PC-3 (cell line): Measurements from ENCODE around the gene LAMP2. TPM values are rescaled to one million over a fixed set of nuclear protein-coding genes. Genes with fewer than 3 reads are reported as not detected.

Source experiments
- ATAC-seq: fragments of 200-7000 bp; cut with Tn5 transposase; 2 replicates; pipeline ENCODE4 v1.9.1; 2020; ENCODE audit warnings: mild to moderate bottlenecking, moderate library complexity
- BruUV-seq: library from RNA; stranded (reverse); fragments of 400-500 nt; replicated peaks from 2 replicates; lab custom pipeline; 2021; lab: Mats Ljungman, UMichigan
- CTCF ChIA-PET: fragments of 300-600 bp; sonication (Branson Sonifier 250); formaldehyde crosslinking; loops from one replicate; lab custom pipeline; 2022; ENCODE audit warnings: antibody characterized with exemption; lab: Charles Lee
- POLR2A ChIA-PET: fragments of 300-600 bp; sonication (Branson Sonifier 250); formaldehyde crosslinking; loops from one replicate; lab custom pipeline; 2022; ENCODE audit warnings: antibody characterized with exemption; ENCODE audit not compliant: unreplicated experiment; lab: Charles Lee
- DNase-seq: peaks from one replicate; pipeline ENCODE4 v3.0.0-alpha.2; 2015
- H2AFZ ChIP-seq: fragments of 300-600 bp; sonication (generic); 2 replicates; pipeline ENCODE4 v1.6.0; 2016; ENCODE audit warnings: antibody characterized with exemption, low read length
- H3F3A ChIP-seq: fragments of 300-600 bp; sonication (generic); one replicate; pipeline ENCODE4 v1.6.0; 2017; ENCODE audit warnings: antibody characterized with exemption, low read length, control low read depth, mild to moderate bottlenecking; ENCODE audit not compliant: unreplicated experiment
- H3K27ac ChIP-seq: fragments of 300-600 bp; sonication (generic); 2 replicates; pipeline ENCODE4 v1.5.1; 2016; ENCODE audit warnings: mild to moderate bottlenecking, low read length
- H3K27me3 ChIP-seq: fragments of 300-600 bp; sonication (generic); 2 replicates; pipeline ENCODE4 v1.6.1; 2016; ENCODE audit warnings: low read length, mixed read lengths
- H3K36me3 ChIP-seq: fragments of 300-600 bp; sonication (generic); 2 replicates; pipeline ENCODE4 v1.6.1; 2016; ENCODE audit warnings: low read depth, mixed run types, low read length, mixed read lengths
- H3K4me1 ChIP-seq: fragments of 300-600 bp; sonication (generic); 2 replicates; pipeline ENCODE4 v1.5.1; 2016; ENCODE audit warnings: low read length; ENCODE audit not compliant: insufficient read depth
- H3K4me2 ChIP-seq: fragments of 300-600 bp; sonication (generic); 2 replicates; pipeline ENCODE4 v1.6.0; 2016; ENCODE audit warnings: low read length
- H3K4me3 ChIP-seq: fragments of 300-600 bp; sonication (generic); 2 replicates; pipeline ENCODE4 v1.5.1; 2016; ENCODE audit warnings: mild to moderate bottlenecking, low read length, mixed read lengths
- H3K79me2 ChIP-seq: fragments of 300-600 bp; sonication (generic); 2 replicates; pipeline ENCODE4 v1.6.1; 2017; ENCODE audit warnings: low read length, mixed read lengths
- H3K9ac ChIP-seq: fragments of 300-600 bp; sonication (generic); 2 replicates; pipeline ENCODE4 v1.6.0; 2016; ENCODE audit warnings: mild to moderate bottlenecking, low read length
- H3K9me2 ChIP-seq: fragments of 300-600 bp; sonication (generic); replicated peaks from 2 replicates; pipeline ENCODE4 v1.6.1; 2016; ENCODE audit warnings: mixed run types, low read length, mixed read lengths
- H3K9me3 ChIP-seq: fragments of 300-600 bp; sonication (generic); 2 replicates; pipeline ENCODE4 v1.6.1; 2016; ENCODE audit warnings: low read length, mixed read lengths
- H4K20me1 ChIP-seq: fragments of 300-600 bp; sonication (generic); 2 replicates; pipeline ENCODE4 v1.6.1; 2016; ENCODE audit warnings: low read length, mixed read lengths
- EZH2 ChIP-seq: fragments of 300-600 bp; sonication (generic); IDR thresholded peaks from one replicate; pipeline ENCODE4 v1.6.1; 2017; ENCODE audit warnings: antibody characterized with exemption, mild to moderate bottlenecking, low read length; ENCODE audit not compliant: unreplicated experiment
- EZH2phosphoT487 ChIP-seq: fragments of 300-600 bp; sonication (generic); IDR thresholded peaks from 2 replicates; pipeline ENCODE4 v1.6.1; 2018; ENCODE audit warnings: mild to moderate bottlenecking, antibody characterized with exemption, low read length, borderline replicate concordance
- intact Hi-C: fragments of 100-400 bp; cut with micrococcal nuclease; formaldehyde crosslinking; loops from 2 replicates; pipeline ENCODE4 v1.9.0; 2023
- total RNA-seq: library from RNA; depleted of rRNA; stranded (reverse); fragments of >200 nt; gene quantifications from 2 replicates; pipeline ENCODE4 v1.2.3, GENCODE V29; 2014
- TF ChIP-seq, protein P1 (sequence below): fragments of 300-600 bp; sonication (generic); conservative IDR thresholded peaks from 2 replicates; pipeline ENCODE4 v1.5.1; 2017; ENCODE audit warnings: antibody characterized with exemption, low read depth, mild to moderate bottlenecking, low read length

Gene LAMP2
- total RNA-seq, 1 experiment from 2014 or later, result 53.8 TPM

DNA sequence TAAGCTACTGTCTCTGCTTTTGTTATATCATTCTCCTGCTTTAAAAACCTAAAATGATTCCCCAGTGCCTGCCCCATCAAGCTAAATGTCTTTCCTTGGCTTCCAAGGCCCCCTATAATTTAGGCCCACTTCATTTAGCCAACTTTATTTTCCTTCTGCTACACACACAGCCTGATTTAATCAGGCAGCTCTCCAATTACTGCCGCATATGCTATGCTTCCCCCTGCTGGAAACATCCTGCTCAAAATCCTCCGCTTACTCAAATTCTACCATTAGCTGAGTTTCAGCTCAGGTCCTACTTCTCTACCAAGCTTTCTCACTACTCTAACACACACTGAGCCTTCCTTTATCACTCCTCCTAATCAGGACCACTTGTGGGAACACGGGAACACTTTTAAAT is 17.0 kb downstream of the LAMP2 start:
- H3K4me1 ChIP-seq, result peaks cover 19% of the 10 kb centered on the region
- H3K79me2 ChIP-seq, result peaks cover 13% of the 10 kb centered on the region
- no peaks in the 10 kb centered on the region for H4K20me1 ChIP-seq
- no peak overlapping the region for H3K9ac ChIP-seq
- H3K27me3 ChIP-seq, result no peaks in the 10 kb centered on the region
- TF ChIP-seq, protein P1, sequence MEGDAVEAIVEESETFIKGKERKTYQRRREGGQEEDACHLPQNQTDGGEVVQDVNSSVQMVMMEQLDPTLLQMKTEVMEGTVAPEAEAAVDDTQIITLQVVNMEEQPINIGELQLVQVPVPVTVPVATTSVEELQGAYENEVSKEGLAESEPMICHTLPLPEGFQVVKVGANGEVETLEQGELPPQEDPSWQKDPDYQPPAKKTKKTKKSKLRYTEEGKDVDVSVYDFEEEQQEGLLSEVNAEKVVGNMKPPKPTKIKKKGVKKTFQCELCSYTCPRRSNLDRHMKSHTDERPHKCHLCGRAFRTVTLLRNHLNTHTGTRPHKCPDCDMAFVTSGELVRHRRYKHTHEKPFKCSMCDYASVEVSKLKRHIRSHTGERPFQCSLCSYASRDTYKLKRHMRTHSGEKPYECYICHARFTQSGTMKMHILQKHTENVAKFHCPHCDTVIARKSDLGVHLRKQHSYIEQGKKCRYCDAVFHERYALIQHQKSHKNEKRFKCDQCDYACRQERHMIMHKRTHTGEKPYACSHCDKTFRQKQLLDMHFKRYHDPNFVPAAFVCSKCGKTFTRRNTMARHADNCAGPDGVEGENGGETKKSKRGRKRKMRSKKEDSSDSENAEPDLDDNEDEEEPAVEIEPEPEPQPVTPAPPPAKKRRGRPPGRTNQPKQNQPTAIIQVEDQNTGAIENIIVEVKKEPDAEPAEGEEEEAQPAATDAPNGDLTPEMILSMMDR, result peak; percentile 51; the same call in 1 of the 2 replicates
- no peak for TF ChIP-seq EZH2
- intact Hi-C loops, result loop anchor here (1.0 to 10.0 kb wide), 3 partner anchors 72 to 200 kb away; partner anchors contain the start of genes TMEM255A and ZBTB33
- no peak overlapping the region for H3K27ac ChIP-seq
- ChIA-PET POLR2A (no interaction called here), CTCF (interaction anchor here (0.6 to 1.2 kb wide), 3 partner anchors 30 to 71 kb away, joined by 3 to 4 read pairs (median 3); no protein-coding TSS in a partner anchor)
- H3K9me2 ChIP-seq, result no peaks in the 10 kb centered on the region
- H3K36me3 ChIP-seq, result peaks cover 27% of the 10 kb centered on the region
- no TSS peak for BruUV-seq
- H3K9me3 ChIP-seq, result no peaks in the 10 kb centered on the region
- no peak overlapping the region for H2AFZ ChIP-seq
- ATAC-seq, result no peak
- peaks cover under 1% of the 10 kb centered on the region for H3F3A ChIP-seq
- no peak overlapping the region for H3K4me2 ChIP-seq
- peak; percentile 36 for DNase-seq
- no peak overlapping the region for H3K4me3 ChIP-seq

DNA sequence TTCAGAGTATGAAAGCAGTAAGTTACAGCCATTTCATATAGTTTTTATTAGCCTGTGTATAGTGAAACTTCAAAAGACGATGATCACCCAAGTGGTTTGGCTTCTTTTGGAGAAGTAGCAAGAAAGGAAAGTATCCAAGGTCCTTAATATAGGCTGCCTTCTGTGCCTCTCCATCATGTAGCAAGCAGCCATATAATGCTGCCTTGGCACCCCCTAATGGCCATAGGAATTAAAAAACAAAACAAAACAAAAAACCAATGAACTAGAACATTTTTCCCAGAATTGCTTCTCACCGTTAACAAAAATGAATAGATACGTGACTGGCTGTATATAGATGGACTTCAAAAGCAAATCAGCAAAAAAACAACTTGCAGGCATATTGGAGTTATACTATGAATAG is 18.9 kb downstream of the LAMP2 start:
- no TSS peak for BruUV-seq
- POLR2A ChIA-PET, result no interaction called here

DNA sequence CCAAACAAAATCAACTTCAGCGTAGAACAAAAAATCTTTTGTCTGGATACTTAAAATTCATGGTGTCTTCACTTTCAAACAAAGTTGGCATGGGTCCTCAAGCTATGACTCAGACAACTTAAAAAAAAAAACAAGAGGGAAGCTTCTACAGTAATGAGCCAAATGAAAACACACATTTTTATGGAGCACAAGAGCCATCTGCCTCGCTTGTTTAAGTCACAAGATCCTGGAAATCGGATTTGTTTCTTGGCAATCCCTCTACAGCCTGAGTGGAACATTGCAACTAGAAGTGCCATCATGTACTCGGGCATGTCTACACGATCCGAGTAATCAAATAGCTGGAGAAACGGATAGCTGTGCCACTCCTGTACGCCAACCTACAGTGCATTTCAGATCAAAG is 22.6 kb downstream of the LAMP2 start:
- peaks cover 30% of the 10 kb centered on the region for H3K36me3 ChIP-seq
- H3K27me3 ChIP-seq, result no peaks in the 10 kb centered on the region
- ChIA-PET POLR2A (no interaction called here), CTCF (interaction anchor here (1.2 kb wide), 1 partner anchor 11 kb away, joined by 3 read pairs; no protein-coding TSS in a partner anchor)
- no TSS peak for BruUV-seq
- DNase-seq, result peak; percentile 46
- H3K9ac ChIP-seq, result no peak overlapping the region
- H3F3A ChIP-seq, result no peaks in the 10 kb centered on the region
- peak; percentile 81 for ATAC-seq
- H4K20me1 ChIP-seq, result no peaks in the 10 kb centered on the region
- H3K4me1 ChIP-seq, result peaks cover 5% of the 10 kb centered on the region; the same call in 1 of the 2 replicates
- intact Hi-C loops, result no loop called here
- no peak overlapping the region for H3K4me2 ChIP-seq
- TF ChIP-seq, protein P1, result no peak
- TF ChIP-seq EZH2 (no peak), EZH2phosphoT487 (no peak)
- no peak overlapping the region for H2AFZ ChIP-seq
- H3K9me3 ChIP-seq, result no peaks in the 10 kb centered on the region
- no peaks in the 10 kb centered on the region for H3K9me2 ChIP-seq
- no peaks in the 10 kb centered on the region for H3K79me2 ChIP-seq
- no peak overlapping the region for H3K27ac ChIP-seq
- no peak overlapping the region for H3K4me3 ChIP-seq

More for the DNA sequence above, 18.9 kb downstream of the LAMP2 start:
- ATAC-seq (no peak; the same call in 1 of the 2 replicates), DNase-seq (peak; percentile 14)
- no peaks in the 10 kb centered on the region for H3K9me2 ChIP-seq
- no peak overlapping the region for H3K4me2 ChIP-seq
- H3K4me1 ChIP-seq, result peaks cover 14% of the 10 kb centered on the region
- intact Hi-C loops, result loop anchor here (5.0 to 10.0 kb wide), 2 partner anchors 135 to 198 kb away; partner anchors contain the start of genes TMEM255A and ZBTB33
- H3K27me3 ChIP-seq, result no peaks in the 10 kb centered on the region
- H2AFZ ChIP-seq, result no peak overlapping the region
- H3K36me3 ChIP-seq, result peaks cover 29% of the 10 kb centered on the region
- no peak overlapping the region for H3K9ac ChIP-seq
- H3K79me2 ChIP-seq, result no peaks in the 10 kb centered on the region
- H3K27ac ChIP-seq, result no peak overlapping the region
- CTCF ChIA-PET, result interaction anchor here (0.6 kb wide), 1 partner anchor 47 kb away, joined by 7 read pairs; no protein-coding TSS in a partner anchor
- H3F3A ChIP-seq, result no peaks in the 10 kb centered on the region
- no peak overlapping the region for H3K4me3 ChIP-seq
- TF ChIP-seq EZH2phosphoT487, result no peak
- TF ChIP-seq, protein P1, result peak; percentile 59
- H4K20me1 ChIP-seq, result no peaks in the 10 kb centered on the region
- no peaks in the 10 kb centered on the region for H3K9me3 ChIP-seq
